K562 (cell line): ENCODE data around the gene RSPRY1. TPM values are rescaled to one million over a fixed set of nuclear protein-coding genes. Genes with fewer than 3 reads are reported as not detected.

Experiments
- ATAC-seq: fragments of 200-7000 bp; cut with Tn5 transposase; 3 replicates; pipeline ENCODE4 v1.9.1; 2020; ENCODE audit warnings: moderate library complexity
- BruUV-seq: library from RNA; stranded (reverse); fragments of 400-500 nt; replicated peaks from 2 replicates; lab custom pipeline; 2021; lab: Mats Ljungman, UMichigan
- CTCF ChIA-PET: fragments of 300-600 bp; formaldehyde crosslinking; extraction: SDS; loops from one replicate; lab custom pipeline; 2021; ENCODE audit warnings: low intra/inter-chr PET ratio; lab: Yijun Ruan, JAX
- POLR2A ChIA-PET: fragments of 300-600, 350-650 bp; sonication (Branson Sonifier 250); formaldehyde crosslinking; extraction: SDS; loops from one replicate; lab custom pipeline; 2021; ENCODE audit warnings: antibody characterized with exemption, inconsistent platforms; lab: Yijun Ruan, JAX
- DNase-seq, 4 experiments: peaks; one replicate each; pipeline versions ENCODE4 v3.0.0 to v3.0.0-alpha.2; 2011 to 2018; ENCODE audit warnings: low spot score in 3 of 4, mixed read lengths in 3 of 4; ENCODE audit errors: extremely low read depth in 1 of 4
- FAIRE-seq: peaks from 2 replicates; lab custom pipeline; 2011; peaks lifted over from hg19 to GRCh38; lab: Jason Lieb, UNC
- H2AFZ ChIP-seq: 2 replicates; pipeline ENCODE4 v1.6.0; 2011; ENCODE audit warnings: low read depth, low read length, control low read depth, inconsistent platforms
- H3K27ac ChIP-seq: fragments of 200-600 bp; 3 replicates; pipeline ENCODE4 v1.8.0; 2011; ENCODE audit warnings: low read depth, mild to moderate bottlenecking, control low read depth, inconsistent platforms, low read length, moderate library complexity, mixed read lengths; ENCODE audit errors: extremely low read depth
- H3K27me3 ChIP-seq, 2 experiments: fragments of 300-600 bp in 1 of 2; 2 replicates in 1 of 2; 3 replicates in 1 of 2; pipeline versions ENCODE4 v1.6.0 to v1.8.0; 2011; ENCODE audit warnings: inconsistent platforms in 2 of 2, low read length in 2 of 2, mild to moderate bottlenecking in 1 of 2, mixed read lengths in 1 of 2, moderate library complexity in 1 of 2; ENCODE audit not compliant: control insufficient read depth in 2 of 2, insufficient read depth in 2 of 2
- H3K36me3 ChIP-seq: fragments of 300-600 bp; 3 replicates; pipeline ENCODE4 v1.8.0; 2011; ENCODE audit warnings: mild to moderate bottlenecking, low read length, inconsistent platforms; ENCODE audit not compliant: control insufficient read depth, insufficient read depth
- H3K4me1 ChIP-seq, 2 experiments: fragments of 200-600 bp in 1 of 2; replicated peaks in 1 of 2; 2 replicates in 1 of 2; 3 replicates in 1 of 2; pipeline versions ENCODE4 v1.5.1 to v1.8.0; 2011; ENCODE audit warnings: inconsistent platforms in 2 of 2, low read length in 2 of 2, mild to moderate bottlenecking in 1 of 2, mixed read lengths in 1 of 2, moderate library complexity in 1 of 2; ENCODE audit not compliant: control insufficient read depth in 2 of 2, insufficient read depth in 2 of 2
- H3K4me2 ChIP-seq: 2 replicates; pipeline ENCODE4 v1.6.1; 2011; ENCODE audit warnings: low read length, control low read depth, inconsistent platforms, mixed read lengths; ENCODE audit not compliant: insufficient read depth
- H3K4me3 ChIP-seq: fragments of 200-600 bp; sonication (generic), shearing (Covaris generic); 2 replicates; pipeline ENCODE4 v1.5.1; 2016; ENCODE audit warnings: control low read depth, inconsistent platforms
- H3K79me2 ChIP-seq: fragments of 200-600 bp; 3 replicates; pipeline ENCODE4 v1.8.0; 2011; ENCODE audit warnings: low read length, inconsistent platforms; ENCODE audit not compliant: control insufficient read depth, insufficient read depth
- H3K9ac ChIP-seq, 2 experiments: 2 replicates each; pipeline versions ENCODE4 v1.6.0 to v1.6.1; 2011; ENCODE audit warnings: low read depth in 2 of 2, low read length in 2 of 2, control low read depth in 1 of 2, inconsistent platforms in 1 of 2, mild to moderate bottlenecking in 1 of 2, mixed read lengths in 1 of 2; ENCODE audit not compliant: insufficient read depth in 1 of 2
- H3K9me1 ChIP-seq: one replicate; pipeline ENCODE4 v1.6.0; 2011; ENCODE audit warnings: inconsistent platforms, mild to moderate bottlenecking, low read length, moderate library complexity; ENCODE audit not compliant: control insufficient read depth, insufficient read depth
- H3K9me3 ChIP-seq: replicated peaks from 2 replicates; pipeline ENCODE4 v1.5.1; 2011; ENCODE audit warnings: low read depth, low read length, inconsistent platforms; ENCODE audit not compliant: control insufficient read depth, insufficient read depth
- H4K20me1 ChIP-seq: replicated peaks from 2 replicates; pipeline ENCODE4 v1.6.1; 2011; ENCODE audit warnings: low read length, inconsistent platforms, mixed read lengths; ENCODE audit not compliant: control insufficient read depth, insufficient read depth
- BRF1 ChIP-seq: IDR thresholded peaks from 3 replicates; pipeline ENCODE4 v1.6.1; 2011; ENCODE audit warnings: borderline replicate concordance, mild to moderate bottlenecking; ENCODE audit not compliant: insufficient read length; ENCODE audit errors: extremely low read depth
- CBX1 ChIP-seq: sonication (generic); IDR thresholded peaks from 2 replicates; pipeline ENCODE4 v1.6.1; 2016; ENCODE audit warnings: antibody characterized with exemption, low read depth, mild to moderate bottlenecking
- CXXC5 ChIP-seq: fragments of 250-450 bp; sonication (Bioruptor Pico); IDR thresholded peaks from 2 replicates; pipeline ENCODE4 v1.8.0; 2022; ENCODE audit warnings: inconsistent platforms, mild to moderate bottlenecking, moderate library complexity
- DACH1 ChIP-seq: fragments of 450-650 bp; IDR thresholded peaks from 2 replicates; pipeline ENCODE4 v1.6.1; 2018; ENCODE audit not compliant: partially characterized antibody
- HOXB6 ChIP-seq: fragments of 250-450 bp; sonication (Bioruptor Pico); IDR thresholded peaks from 2 replicates; pipeline ENCODE4 v1.5.1; 2022; ENCODE audit warnings: mild to moderate bottlenecking, borderline replicate concordance
- ILF3 ChIP-seq: fragments of 450-650 bp; IDR thresholded peaks from 2 replicates; pipeline ENCODE4 v1.6.1; 2018; ENCODE audit warnings: antibody characterized with exemption, mild to moderate bottlenecking, moderate library complexity, borderline replicate concordance
- JUNB ChIP-seq: fragments of 450-650 bp; formaldehyde crosslinking; conservative IDR thresholded peaks from 2 replicates; pipeline ENCODE4 v1.4.0; 2020; ENCODE audit warnings: mild to moderate bottlenecking
- MAFK ChIP-seq: IDR thresholded peaks from 2 replicates; pipeline ENCODE4 v1.6.1; 2011; ENCODE audit warnings: low read length, improper control_type of control experiment
- TCFL5 ChIP-seq: fragments of 250-450 bp; sonication (Bioruptor Pico); conservative IDR thresholded peaks from 2 replicates; pipeline ENCODE4 v1.6.1; 2021; ENCODE audit warnings: mild to moderate bottlenecking, moderate library complexity, matching md5 sums
- TRIM24 ChIP-seq, 2 experiments: fragments of 450-650 bp; IDR thresholded peaks; 2 replicates each; pipeline ENCODE4 v1.6.1; 2016
- TRIM28 ChIP-seq: fragments of 450-650 bp; IDR thresholded peaks from 2 replicates; pipeline ENCODE4 v1.6.1; 2017
- ZSCAN32 ChIP-seq: fragments of 450-650 bp; formaldehyde crosslinking; IDR thresholded peaks from 2 replicates; pipeline ENCODE4 v1.4.0; 2020; ENCODE audit warnings: mild to moderate bottlenecking, moderate library complexity
- WGBS: fragments of 100-300 bp; shearing (Covaris generic); methylation state at CpG from one replicate; pipeline ENCODE4 v1.1.6; 2016; ENCODE audit warnings: low coverage, mixed read lengths; ENCODE audit not compliant: insufficient coverage; ENCODE audit errors: missing lambda C conversion rate; 5-methylcytosine and 5-hydroxymethylcytosine counted together
- in situ Hi-C: fragments of 300-500 bp; cut with MboI; formaldehyde crosslinking; loops from 4 replicates; pipeline ENCODE4 v1.15.0; 2018; ENCODE audit warnings: inconsistent platforms, mixed read lengths
- intact Hi-C: fragments of 100-400 bp; cut with micrococcal nuclease; formaldehyde crosslinking; loops from 2 replicates; pipeline ENCODE4 v1.14.2; 2022
- polyA plus RNA-seq, 8 experiments: library from polyadenylated mRNA; depleted of rRNA in 4 of 8; stranded (reverse) in 5 of 8; unstranded in 3 of 8; fragments of >200 nt; fragmentation: Nextera tagmentation in 2 of 8; fragmentation: Illumina TruSeq in 1 of 8; extraction: Ambion mirVana in 2 of 8; extraction: Trizol in 1 of 8; gene quantifications; 2 replicates each; pipeline versions ENCODE4 v1.2.1 to v1.2.3, GENCODE V29; 2011 to 2014; ENCODE audit warnings: inconsistent platforms in 1 of 8, missing spikeins in 1 of 8
- total RNA-seq, 7 experiments: library from RNA; depleted of rRNA in 6 of 7; stranded (reverse); fragments of >200 nt in 6 of 7; fragmentation: Illumina TruSeq in 2 of 7; extraction: Trizol in 2 of 7; gene quantifications; 2 replicates each; pipeline versions ENCODE4 v1.2.1 to v1.2.3, GENCODE V29; 2011 to 2021; ENCODE audit warnings: low replicate concordance in 1 of 7
- TF ChIP-seq, protein P1 (sequence below): fragments of 450-650 bp; formaldehyde crosslinking; IDR thresholded peaks from 2 replicates; pipeline ENCODE4 v1.4.0; 2020; ENCODE audit warnings: mild to moderate bottlenecking, moderate library complexity
- TF ChIP-seq, protein P2 (sequence below): fragments of 250-450 bp; sonication (Bioruptor Pico); IDR thresholded peaks from 2 replicates; pipeline ENCODE4 v1.9.0; 2021; ENCODE audit warnings: mild to moderate bottlenecking
- TF ChIP-seq, protein P3 (sequence below), 2 experiments: fragments of 450-650 bp in 1 of 2; sonication (generic) in 1 of 2; formaldehyde crosslinking; conservative IDR thresholded peaks; 2 replicates each; pipeline versions ENCODE4 v1.4.0 to v1.8.1; 2020 to 2022; ENCODE audit warnings: mild to moderate bottlenecking in 1 of 2, missing genetic modification reagents in 1 of 2
- TF ChIP-seq, protein P4 (sequence below): sonication (generic); formaldehyde crosslinking; IDR thresholded peaks from 2 replicates; pipeline ENCODE4 v1.8.0; 2022; ENCODE audit warnings: mild to moderate bottlenecking, missing genetic modification reagents

RSPRY1 gene
- total and polyA plus RNA-seq, 9 of the 15 experiments (the other 6 are each of a cell fraction or from before 2014, with no cell fraction given): 10.2 to 27.8 (median 20.8) TPM

DNA sequence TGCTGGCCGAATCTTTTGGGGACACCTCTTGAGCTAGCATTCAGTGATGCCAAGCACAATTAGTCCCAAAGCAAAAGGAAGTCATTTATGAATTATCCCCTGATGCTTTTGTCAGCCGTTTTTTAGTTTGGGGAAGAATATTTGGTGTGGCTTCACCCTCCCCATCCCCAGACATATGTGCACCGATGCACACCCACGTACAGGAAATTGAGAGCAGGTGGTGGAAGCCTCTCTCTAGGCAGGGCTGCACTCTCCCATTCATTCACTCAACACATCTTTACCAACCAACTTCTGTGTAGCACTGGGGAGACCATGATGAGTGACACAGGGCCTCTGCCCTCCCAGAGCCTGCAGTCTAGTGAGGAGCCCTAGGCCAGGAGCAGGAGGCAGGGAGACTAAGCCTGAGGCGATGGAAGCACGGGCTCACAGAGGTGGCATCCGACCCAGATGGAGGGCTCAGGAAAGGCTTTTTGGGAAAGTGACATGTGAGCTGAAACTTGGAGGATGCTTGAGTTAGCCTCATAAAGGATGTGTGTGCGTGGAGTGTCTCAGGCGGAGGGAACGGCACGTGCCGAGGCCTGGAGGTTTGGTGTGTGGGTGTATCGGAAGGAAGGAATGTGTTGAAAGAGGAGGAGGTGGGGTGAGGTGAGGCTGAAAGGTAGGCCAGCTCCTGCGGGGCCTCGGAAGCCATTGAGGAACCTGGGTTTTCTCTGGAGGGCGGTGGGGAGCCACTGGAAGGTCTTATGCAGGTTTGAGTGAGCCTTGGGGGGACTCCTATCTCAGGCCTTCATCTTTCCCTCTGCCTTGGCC lies 44.1 kb upstream of the RSPRY1 start (continued):
- TF ChIP-seq BRF1: no peak

DNA sequence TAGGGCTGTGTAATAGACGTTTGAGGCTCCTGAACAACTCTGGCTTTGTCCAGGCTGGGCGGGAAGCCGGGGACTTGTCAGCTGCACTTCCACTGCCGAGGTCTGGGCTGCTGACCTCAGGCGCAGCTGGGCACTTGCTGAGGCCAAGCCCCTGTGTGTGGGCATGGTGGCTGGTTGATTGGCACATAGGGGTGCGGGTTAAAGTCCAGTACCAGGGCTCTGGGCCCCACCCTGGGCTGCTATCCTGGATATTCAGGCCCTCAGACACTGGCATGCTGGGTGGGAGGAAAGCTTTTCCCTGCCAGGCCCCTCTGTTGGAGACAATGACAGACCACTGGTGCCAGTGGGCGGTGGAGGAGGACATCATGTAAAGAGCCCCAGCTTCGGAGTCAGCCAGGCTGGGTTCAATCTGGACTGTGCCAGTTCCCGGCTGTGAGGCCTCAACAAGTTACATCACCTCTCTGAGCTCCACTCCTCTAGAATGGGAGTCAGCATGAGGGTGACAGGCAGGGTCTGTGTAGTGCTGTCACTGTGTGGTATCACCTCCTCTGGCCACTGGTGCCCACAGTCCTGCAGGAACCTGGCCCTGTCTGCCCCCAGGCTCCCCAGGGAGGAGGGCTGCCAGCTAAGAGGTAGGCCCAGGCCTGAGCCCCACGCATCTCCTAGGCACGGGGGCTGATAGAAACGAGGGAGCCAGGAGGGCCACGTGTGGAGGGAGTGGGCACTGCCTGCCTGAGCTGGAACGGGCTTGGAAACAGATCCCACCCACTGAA lies 42.8 kb upstream of the RSPRY1 start:
- FAIRE-seq (no peak), ATAC-seq (no peak), DNase-seq (no peak)
- ChIA-PET CTCF (no interaction called here), POLR2A (interaction anchor here (0.6 to 5.7 kb wide), 3 partner anchors 8 to 50 kb away, joined by 3 to 27 read pairs (median 3); no protein-coding TSS in a partner anchor)
- Histone ChIP-seq H3K4me2 (no peak overlapping the region), H3K27me3 (no peaks in the 10 kb centered on the region), H3K9me1 (no peaks in the 10 kb centered on the region), H2AFZ (no peak overlapping the region), H3K4me3 (no peak overlapping the region), H3K79me2 (no peaks in the 10 kb centered on the region), H3K9me3 (no peaks in the 10 kb centered on the region), H3K36me3 (no peaks in the 10 kb centered on the region), H4K20me1 (no peaks in the 10 kb centered on the region), H3K4me1 (peaks cover 25 to 38% of the 10 kb centered on the region in 2 experiments), H3K27ac (no peak overlapping the region), H3K9ac (peak overlapping the region in 1 of 2 experiments; percentile 62; a peak in 2 of 4 replicates)
- in situ Hi-C loops: no loop called here
- intact Hi-C loops: no loop called here
- 61% methylated on average over 11 of the region's 14 CpGs for WGBS
- no TSS peak for BruUV-seq
- TF ChIP-seq HOXB6 (CRISPR knock-in tag) (no peak), TRIM28 (no peak), DACH1 (no peak), ZSCAN32 (CRISPR knock-in tag) (no peak), CBX1 (no peak), MAFK (no peak), JUNB (no peak), TRIM24 (IDR thresholded peaks at IDR 0.05) (no peak), TCFL5 (CRISPR knock-in tag) (no peak), ILF3 (no peak), CXXC5 (CRISPR knock-in tag) (no peak)
- TF ChIP-seq, protein P1, sequence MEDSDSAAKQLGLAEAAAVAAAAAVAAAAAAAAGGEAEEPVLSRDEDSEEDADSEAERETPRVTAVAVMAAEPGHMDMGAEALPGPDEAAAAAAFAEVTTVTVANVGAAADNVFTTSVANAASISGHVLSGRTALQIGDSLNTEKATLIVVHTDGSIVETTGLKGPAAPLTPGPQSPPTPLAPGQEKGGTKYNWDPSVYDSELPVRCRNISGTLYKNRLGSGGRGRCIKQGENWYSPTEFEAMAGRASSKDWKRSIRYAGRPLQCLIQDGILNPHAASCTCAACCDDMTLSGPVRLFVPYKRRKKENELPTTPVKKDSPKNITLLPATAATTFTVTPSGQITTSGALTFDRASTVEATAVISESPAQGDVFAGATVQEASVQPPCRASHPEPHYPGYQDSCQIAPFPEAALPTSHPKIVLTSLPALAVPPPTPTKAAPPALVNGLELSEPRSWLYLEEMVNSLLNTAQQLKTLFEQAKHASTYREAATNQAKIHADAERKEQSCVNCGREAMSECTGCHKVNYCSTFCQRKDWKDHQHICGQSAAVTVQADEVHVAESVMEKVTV: no peak
- TF ChIP-seq, protein P2, sequence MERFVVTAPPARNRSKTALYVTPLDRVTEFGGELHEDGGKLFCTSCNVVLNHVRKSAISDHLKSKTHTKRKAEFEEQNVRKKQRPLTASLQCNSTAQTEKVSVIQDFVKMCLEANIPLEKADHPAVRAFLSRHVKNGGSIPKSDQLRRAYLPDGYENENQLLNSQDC (CRISPR knock-in tag): no peak
- TF ChIP-seq, protein P3, sequence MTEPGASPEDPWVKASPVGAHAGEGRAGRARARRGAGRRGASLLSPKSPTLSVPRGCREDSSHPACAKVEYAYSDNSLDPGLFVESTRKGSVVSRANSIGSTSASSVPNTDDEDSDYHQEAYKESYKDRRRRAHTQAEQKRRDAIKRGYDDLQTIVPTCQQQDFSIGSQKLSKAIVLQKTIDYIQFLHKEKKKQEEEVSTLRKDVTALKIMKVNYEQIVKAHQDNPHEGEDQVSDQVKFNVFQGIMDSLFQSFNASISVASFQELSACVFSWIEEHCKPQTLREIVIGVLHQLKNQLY (CRISPR knock-in tag; conservative IDR thresholded peaks at IDR 0.05): no peak
- TF ChIP-seq, protein P4, sequence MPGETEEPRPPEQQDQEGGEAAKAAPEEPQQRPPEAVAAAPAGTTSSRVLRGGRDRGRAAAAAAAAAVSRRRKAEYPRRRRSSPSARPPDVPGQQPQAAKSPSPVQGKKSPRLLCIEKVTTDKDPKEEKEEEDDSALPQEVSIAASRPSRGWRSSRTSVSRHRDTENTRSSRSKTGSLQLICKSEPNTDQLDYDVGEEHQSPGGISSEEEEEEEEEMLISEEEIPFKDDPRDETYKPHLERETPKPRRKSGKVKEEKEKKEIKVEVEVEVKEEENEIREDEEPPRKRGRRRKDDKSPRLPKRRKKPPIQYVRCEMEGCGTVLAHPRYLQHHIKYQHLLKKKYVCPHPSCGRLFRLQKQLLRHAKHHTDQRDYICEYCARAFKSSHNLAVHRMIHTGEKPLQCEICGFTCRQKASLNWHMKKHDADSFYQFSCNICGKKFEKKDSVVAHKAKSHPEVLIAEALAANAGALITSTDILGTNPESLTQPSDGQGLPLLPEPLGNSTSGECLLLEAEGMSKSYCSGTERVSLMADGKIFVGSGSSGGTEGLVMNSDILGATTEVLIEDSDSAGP (CRISPR knock-in tag): no peak
